GM06990 (cell line): ENCODE results near the gene SFTPA2.
"Not testable (repeated sequence)": the region's sequence is repeated elsewhere in the genome, so short reads cannot be mapped to it uniquely, and the experiment has no call there.

Experiments used
- DNase-seq: peaks from one replicate; pipeline ENCODE4 v3.0.0-alpha.2; 2011; ENCODE audit not compliant: insufficient read length; ENCODE audit errors: extremely low read depth
- H3K27me3 ChIP-seq: replicated peaks from 2 replicates; pipeline ENCODE4 v1.6.0; 2011; ENCODE audit warnings: low read length; ENCODE audit not compliant: control insufficient read depth, insufficient read depth
- H3K36me3 ChIP-seq: 2 replicates; pipeline ENCODE4 v1.5.1; 2011; ENCODE audit warnings: low read length; ENCODE audit not compliant: control insufficient read depth, insufficient read depth
- H3K4me3 ChIP-seq: replicated peaks from 2 replicates; pipeline ENCODE4 v1.5.1; 2011; ENCODE audit warnings: low read depth, mild to moderate bottlenecking, control low read depth, low read length
- TF ChIP-seq, protein P1 (sequence below): IDR thresholded peaks from 2 replicates; pipeline ENCODE4 v1.5.1; 2011; ENCODE audit warnings: low read length, control low read depth, mild to moderate bottlenecking, inconsistent platforms; ENCODE audit not compliant: insufficient read depth, poor library complexity, severe bottlenecking

The SFTPA2 gene

DNA sequence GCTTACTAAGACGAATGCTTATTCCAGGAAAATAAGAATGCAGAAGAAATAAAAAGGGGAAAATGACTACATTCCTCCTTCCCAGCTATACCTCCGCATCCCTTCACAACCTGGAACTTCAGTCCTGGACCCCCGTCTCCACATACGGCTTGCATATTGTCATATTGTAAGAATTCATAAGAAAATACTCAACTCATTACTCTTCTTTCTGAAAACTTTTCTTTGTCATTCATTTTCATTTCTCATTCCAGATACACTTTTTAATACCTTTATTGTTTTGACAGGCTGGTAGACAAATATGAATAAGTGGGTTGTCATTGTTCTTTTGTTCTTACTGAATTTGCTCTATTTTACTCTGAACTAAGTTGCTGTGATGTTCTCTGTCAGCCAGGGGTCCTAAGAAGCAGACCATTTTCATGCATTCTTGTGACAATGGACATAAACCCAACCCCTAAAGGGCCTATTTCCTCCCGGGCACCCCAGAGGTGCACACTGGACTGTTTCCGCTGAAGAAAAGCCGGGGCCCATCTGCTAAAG, 23.3 kb upstream of the SFTPA2 start:
- TF ChIP-seq, protein P1, sequence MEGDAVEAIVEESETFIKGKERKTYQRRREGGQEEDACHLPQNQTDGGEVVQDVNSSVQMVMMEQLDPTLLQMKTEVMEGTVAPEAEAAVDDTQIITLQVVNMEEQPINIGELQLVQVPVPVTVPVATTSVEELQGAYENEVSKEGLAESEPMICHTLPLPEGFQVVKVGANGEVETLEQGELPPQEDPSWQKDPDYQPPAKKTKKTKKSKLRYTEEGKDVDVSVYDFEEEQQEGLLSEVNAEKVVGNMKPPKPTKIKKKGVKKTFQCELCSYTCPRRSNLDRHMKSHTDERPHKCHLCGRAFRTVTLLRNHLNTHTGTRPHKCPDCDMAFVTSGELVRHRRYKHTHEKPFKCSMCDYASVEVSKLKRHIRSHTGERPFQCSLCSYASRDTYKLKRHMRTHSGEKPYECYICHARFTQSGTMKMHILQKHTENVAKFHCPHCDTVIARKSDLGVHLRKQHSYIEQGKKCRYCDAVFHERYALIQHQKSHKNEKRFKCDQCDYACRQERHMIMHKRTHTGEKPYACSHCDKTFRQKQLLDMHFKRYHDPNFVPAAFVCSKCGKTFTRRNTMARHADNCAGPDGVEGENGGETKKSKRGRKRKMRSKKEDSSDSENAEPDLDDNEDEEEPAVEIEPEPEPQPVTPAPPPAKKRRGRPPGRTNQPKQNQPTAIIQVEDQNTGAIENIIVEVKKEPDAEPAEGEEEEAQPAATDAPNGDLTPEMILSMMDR, result no peak

DNA sequence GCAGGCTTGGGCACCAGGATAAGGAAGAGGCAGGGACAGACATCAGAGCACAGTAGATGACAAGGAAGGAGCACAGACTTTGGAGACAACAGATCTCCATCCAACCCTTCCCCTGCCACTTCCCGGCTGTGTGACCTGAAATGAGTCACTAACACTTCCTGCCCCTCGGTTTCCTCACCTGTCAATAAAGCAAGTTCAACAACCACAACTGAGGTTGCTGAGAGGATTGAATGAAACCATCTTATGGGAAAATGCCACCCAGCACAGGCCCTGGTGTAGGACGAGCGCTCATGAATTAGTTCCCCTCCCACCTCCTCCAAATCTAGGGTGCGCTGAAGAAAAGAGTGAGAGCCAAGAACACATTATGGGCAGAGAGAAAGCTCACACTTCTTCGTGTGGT, 22.7 kb upstream of the SFTPA2 start:
- H3K4me3 ChIP-seq, DNase-seq, H3K36me3 ChIP-seq, H3K27me3 ChIP-seq: not testable (repeated sequence)

More for the DNA sequence above, 23.3 kb upstream of the SFTPA2 start:
- no peaks in the 10 kb centered on the region for H3K36me3 ChIP-seq
- H3K27me3 ChIP-seq, result no peaks in the 10 kb centered on the region; the same call in 1 of the 2 replicates
- no peak overlapping the region for H3K4me3 ChIP-seq
- no peak for DNase-seq

DNA sequence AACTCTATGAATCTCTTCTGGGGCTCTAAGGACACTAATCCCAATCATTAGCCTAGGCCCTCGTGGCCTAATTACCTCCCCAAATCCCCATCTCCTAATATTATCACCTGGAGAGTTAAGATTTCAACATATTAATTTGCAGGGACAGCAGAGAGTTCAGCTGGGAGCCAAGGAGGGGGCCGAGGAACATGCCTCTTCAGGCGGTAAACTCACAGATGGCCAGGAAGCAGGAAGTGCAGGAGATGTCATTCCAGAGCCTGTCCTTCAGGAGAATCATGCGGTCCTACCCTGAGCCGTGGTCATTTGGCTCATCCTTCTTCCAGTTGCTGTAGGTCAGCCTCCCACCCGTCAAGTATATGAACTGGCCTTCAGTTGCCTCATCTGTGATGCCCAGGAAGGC, 21.9 kb upstream of the SFTPA2 start:
- DNase-seq, result no peak
- Histone ChIP-seq H3K4me3 (no peak overlapping the region), H3K36me3 (no peaks in the 10 kb centered on the region), H3K27me3 (no peaks in the 10 kb centered on the region; the same call in 1 of the 2 replicates)
- TF ChIP-seq, protein P1, result no peak

GRCh38 chr10:79581044-79581443, 20.8 kb upstream of the SFTPA2 start:
- TF ChIP-seq, protein P1, result no peak
- no peak for DNase-seq
- H3K36me3 ChIP-seq, result no peaks in the 10 kb centered on the region
- no peaks in the 10 kb centered on the region; the same call in 1 of the 2 replicates for H3K27me3 ChIP-seq
- no peak overlapping the region for H3K4me3 ChIP-seq

DNA sequence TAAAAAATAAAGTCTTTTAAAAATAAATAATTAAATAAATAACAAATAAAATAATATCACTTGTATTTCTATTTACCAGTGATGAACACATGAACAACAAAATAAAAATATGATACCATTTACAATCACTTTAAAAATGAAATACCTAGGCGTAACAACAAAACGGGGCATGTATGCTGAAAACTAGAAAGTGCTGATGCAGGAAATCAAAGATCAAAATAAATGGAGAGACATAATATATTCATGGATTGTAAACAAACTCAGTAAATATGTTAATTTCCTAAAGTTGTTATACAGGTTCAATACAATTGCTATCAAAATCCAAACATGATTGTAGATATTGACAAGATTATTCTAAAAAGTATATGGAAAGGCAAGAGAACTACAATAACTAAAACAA, 19.2 kb upstream of the SFTPA2 start:
- no peak for DNase-seq
- Histone ChIP-seq H3K36me3 (no peaks in the 10 kb centered on the region), H3K27me3 (no peaks in the 10 kb centered on the region), H3K4me3 (no peak overlapping the region)
- TF ChIP-seq, protein P1, result no peak

DNA sequence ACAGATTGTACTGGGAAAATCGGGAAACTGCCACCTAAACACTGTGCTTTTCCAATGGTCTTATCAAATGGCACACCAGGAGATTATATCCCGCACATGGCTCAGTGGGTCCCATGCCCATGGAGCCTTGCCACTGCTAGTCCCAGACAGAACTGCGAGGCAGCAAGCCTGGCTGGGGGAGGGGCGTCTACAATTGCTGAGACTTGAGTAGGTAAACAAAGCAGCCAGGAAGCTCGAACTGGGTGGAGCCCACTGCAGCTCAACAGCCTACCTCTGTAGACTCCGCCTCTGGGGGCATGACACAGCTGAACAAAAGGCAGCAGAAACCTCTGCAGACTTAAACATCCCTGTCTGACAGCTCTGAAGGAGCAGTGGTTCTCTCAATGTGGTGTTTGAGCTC, 10.4 kb upstream of the SFTPA2 start:
- not testable (repeated sequence) for H3K36me3 ChIP-seq, H3K4me3 ChIP-seq, DNase-seq, H3K27me3 ChIP-seq

- H3K36me3 ChIP-seq, result no peaks in the 10 kb centered on the region
- no peaks in the 10 kb centered on the region for H3K27me3 ChIP-seq
- no peak overlapping the region for H3K4me3 ChIP-seq
- DNase-seq, result no peak
- TF ChIP-seq, protein P1, result no peak
These were observed 3.2 kb upstream of the SFTPA2 start for GRCh38 chr10:79563426-79563825.
